GM12878 (cell line): ENCODE results near the gene TRAIP. TPM values are rescaled to one million over a fixed set of nuclear protein-coding genes. Genes with fewer than 3 reads are reported as not detected.

Experiments used
- ATAC-seq: fragments of 200-7000 bp; cut with Tn5 transposase; 3 replicates; pipeline ENCODE4 v1.9.1; 2020; ENCODE audit warnings: mild to moderate bottlenecking, moderate library complexity
- BruUV-seq: library from RNA; stranded (reverse); fragments of 400-500 nt; replicated peaks from 2 replicates; lab custom pipeline; 2021; lab: Mats Ljungman, UMichigan
- CTCF ChIA-PET: fragments of 300-600 bp; sonication (Branson Sonifier 250); formaldehyde crosslinking; extraction: SDS; loops from one replicate; lab custom pipeline; 2021; ENCODE audit warnings: inconsistent platforms; lab: Yijun Ruan, JAX
- POLR2A ChIA-PET: fragments of 350-600 bp; formaldehyde crosslinking; extraction: SDS; loops from one replicate; lab custom pipeline; 2021; ENCODE audit warnings: inconsistent platforms; lab: Charles Lee
- RAD21 ChIA-PET: fragments of 300-600 bp; sonication (Branson Sonifier 250); formaldehyde crosslinking; loops from one replicate; lab custom pipeline; 2023; ENCODE audit warnings: antibody characterized with exemption; ENCODE audit not compliant: unreplicated experiment; lab: Charles Lee
- SMC1A ChIA-PET: fragments of 300-600 bp; sonication (Branson Sonifier 250); formaldehyde crosslinking; loops from one replicate; lab custom pipeline; 2023; ENCODE audit not compliant: unreplicated experiment, uncharacterized antibody; lab: Charles Lee
- DNase-seq: peaks from one replicate; pipeline ENCODE4 v3.0.0-alpha.2; 2011; ENCODE audit warnings: low read depth, low spot score
- FAIRE-seq: peaks from 3 replicates; lab custom pipeline; 2011; peaks lifted over from hg19 to GRCh38; lab: Jason Lieb, UNC
- H2AFZ ChIP-seq: 2 replicates; pipeline ENCODE4 v1.6.0; 2011; ENCODE audit warnings: low read depth, low read length, control low read depth; ENCODE audit not compliant: control insufficient read depth
- H3K27ac ChIP-seq: 2 replicates; pipeline ENCODE4 v1.5.1; 2011; ENCODE audit warnings: control low read depth; ENCODE audit not compliant: control insufficient read depth, insufficient read depth
- H3K27me3 ChIP-seq, 2 experiments: replicated peaks in 1 of 2; 2 replicates each; pipeline versions ENCODE4 v1.6.0 to v1.6.1; 2011; ENCODE audit warnings: low read length in 1 of 2; ENCODE audit not compliant: control insufficient read depth in 2 of 2, insufficient read depth in 2 of 2
- H3K36me3 ChIP-seq, 2 experiments: 2 replicates each; pipeline ENCODE4 v1.5.1; 2011; ENCODE audit warnings: low read length in 1 of 2; ENCODE audit not compliant: control insufficient read depth in 2 of 2, insufficient read depth in 2 of 2
- H3K4me1 ChIP-seq: 2 replicates; pipeline ENCODE4 v1.6.1; 2011; ENCODE audit warnings: mild to moderate bottlenecking, low read length, moderate library complexity, mixed read lengths; ENCODE audit not compliant: control insufficient read depth, insufficient read depth
- H3K4me2 ChIP-seq: 2 replicates; pipeline ENCODE4 v1.6.0; 2011; ENCODE audit warnings: control low read depth; ENCODE audit not compliant: control insufficient read depth, insufficient read depth
- H3K4me3 ChIP-seq: fragments of 200-600 bp; sonication (generic); 2 replicates; pipeline ENCODE4 v1.5.1; 2016
- H3K79me2 ChIP-seq: 2 replicates; pipeline ENCODE4 v1.6.0; 2011; ENCODE audit warnings: low read length; ENCODE audit not compliant: control insufficient read depth, insufficient read depth
- H3K9ac ChIP-seq: 2 replicates; pipeline ENCODE4 v1.8.0; 2011; ENCODE audit warnings: low read length, control low read depth, mixed read lengths; ENCODE audit not compliant: control insufficient read depth, insufficient read depth
- H3K9me3 ChIP-seq: replicated peaks from 3 replicates; pipeline ENCODE4 v1.5.1; 2011; ENCODE audit warnings: mild to moderate bottlenecking, low read length; ENCODE audit not compliant: control insufficient read depth, insufficient read depth
- H4K20me1 ChIP-seq: 2 replicates; pipeline ENCODE4 v1.6.0; 2011; ENCODE audit not compliant: control insufficient read depth, insufficient read depth
- IKZF2 ChIP-seq, 2 experiments: fragments of 450-650 bp; IDR thresholded peaks; 2 replicates each; pipeline ENCODE4 v1.6.1; 2017; ENCODE audit warnings: mild to moderate bottlenecking in 2 of 2, moderate library complexity in 2 of 2
- JUNB ChIP-seq: IDR thresholded peaks from 2 replicates; pipeline ENCODE4 v1.6.1; 2016; ENCODE audit warnings: antibody characterized with exemption, mild to moderate bottlenecking
- JUND ChIP-seq: IDR thresholded peaks from 2 replicates; pipeline ENCODE4 v1.6.1; 2012; ENCODE audit warnings: low read depth, mild to moderate bottlenecking, low read length, improper control_type of control experiment, moderate library complexity
- MTA2 ChIP-seq: fragments of 450-650 bp; IDR thresholded peaks from 2 replicates; pipeline ENCODE4 v1.6.1; 2016; ENCODE audit warnings: low read depth, mild to moderate bottlenecking, moderate library complexity
- NFYB ChIP-seq: IDR thresholded peaks from 2 replicates; pipeline ENCODE4 v1.6.1; 2011; ENCODE audit warnings: low read depth, mild to moderate bottlenecking, low read length, improper control_type of control experiment, moderate library complexity; ENCODE audit not compliant: insufficient read depth
- RAD21 ChIP-seq: IDR thresholded peaks from 2 replicates; pipeline ENCODE4 v1.6.1; 2011; ENCODE audit warnings: mild to moderate bottlenecking, low read depth, low read length, moderate library complexity; ENCODE audit not compliant: insufficient read depth
- RB1 ChIP-seq: fragments of 450-650 bp; formaldehyde crosslinking; IDR thresholded peaks from 2 replicates; pipeline ENCODE4 v1.6.1; 2017; ENCODE audit warnings: mild to moderate bottlenecking, borderline replicate concordance
- TAF1 ChIP-seq: IDR thresholded peaks from 2 replicates; pipeline ENCODE4 v1.6.1; 2011; ENCODE audit warnings: mild to moderate bottlenecking, low read depth, low read length, borderline replicate concordance
- TARDBP ChIP-seq: IDR thresholded peaks from 2 replicates; pipeline ENCODE4 v1.6.1; 2016; ENCODE audit warnings: borderline replicate concordance
- TBL1XR1 ChIP-seq: IDR thresholded peaks from 2 replicates; pipeline ENCODE4 v1.6.1; 2012; ENCODE audit warnings: low read depth, low read length, improper control_type of control experiment
- TCF3 ChIP-seq: IDR thresholded peaks from 2 replicates; pipeline ENCODE4 v1.6.1; 2012; ENCODE audit warnings: low read depth, mild to moderate bottlenecking, low read length, borderline replicate concordance; ENCODE audit not compliant: insufficient read depth
- WGBS: methylation state at CpG from one replicate; pipeline ENCODE4 v1.1.6; 2016; ENCODE audit warnings: low lambda C conversion rate; ENCODE audit not compliant: insufficient replicate concordance, insufficient coverage; ENCODE audit errors: missing lambda C conversion rate; 5-methylcytosine and 5-hydroxymethylcytosine counted together
- in situ Hi-C: fragments of 300-500 bp; cut with MboI; formaldehyde crosslinking; loops from 9 replicates; pipeline ENCODE4 v1.14.3; 2018; ENCODE audit warnings: mixed read lengths
- intact Hi-C: fragments of 100-400 bp; cut with micrococcal nuclease; formaldehyde crosslinking; loops from one replicate; pipeline ENCODE4 v1.14.2; 2022; ENCODE audit not compliant: unreplicated experiment
- polyA plus RNA-seq, 11 experiments: library from polyadenylated mRNA; depleted of rRNA in 4 of 11; unstranded in 6 of 11; stranded (reverse) in 5 of 11; fragments of >200 nt; fragmentation: Nextera tagmentation in 4 of 11; fragmentation: Illumina TruSeq in 1 of 11; extraction: Ambion mirVana in 4 of 11; extraction: Trizol in 1 of 11; gene quantifications; 1 replicate in 1 of 11; 2 replicates in 10 of 11; pipeline versions ENCODE4 v1.2.1 to v1.2.3, GENCODE V29; 2011 to 2016; ENCODE audit warnings: inconsistent platforms in 2 of 11, missing spikeins in 2 of 11, low read depth in 1 of 11
- total RNA-seq, 4 experiments: library from RNA; depleted of rRNA in 3 of 4; stranded (reverse); fragments of >200 nt in 3 of 4; fragmentation: Illumina TruSeq in 1 of 4; extraction: Trizol in 1 of 4; gene quantifications; 2 replicates each; pipeline versions ENCODE4 v1.2.1 to v1.2.3, GENCODE V29; 2013 to 2021
- TF ChIP-seq, protein P1 (sequence below): IDR thresholded peaks from 2 replicates; pipeline ENCODE4 v1.6.1; 2012; ENCODE audit warnings: improper control_type of control experiment, low read depth, low read length; ENCODE audit not compliant: insufficient replicate concordance
- TF ChIP-seq, protein P2 (sequence below): fragments of 450-650 bp; IDR thresholded peaks from 2 replicates; pipeline ENCODE4 v1.6.1; 2017; ENCODE audit warnings: mild to moderate bottlenecking, low read depth, inconsistent platforms; ENCODE audit not compliant: poor library complexity, severe bottlenecking
- TF ChIP-seq, protein P3 (sequence below): IDR thresholded peaks from 2 replicates; pipeline ENCODE4 v1.6.1; 2011; ENCODE audit warnings: borderline replicate concordance, low read depth, mild to moderate bottlenecking, moderate library complexity, low read length; ENCODE audit not compliant: insufficient read depth, poor library complexity, severe bottlenecking

Gene TRAIP
- total and polyA plus RNA-seq, 10 of the 15 experiments (the other 5 are each of a cell fraction or from before 2014, with no cell fraction given): 15.9 to 37.0 (median 23.1) TPM

DNA sequence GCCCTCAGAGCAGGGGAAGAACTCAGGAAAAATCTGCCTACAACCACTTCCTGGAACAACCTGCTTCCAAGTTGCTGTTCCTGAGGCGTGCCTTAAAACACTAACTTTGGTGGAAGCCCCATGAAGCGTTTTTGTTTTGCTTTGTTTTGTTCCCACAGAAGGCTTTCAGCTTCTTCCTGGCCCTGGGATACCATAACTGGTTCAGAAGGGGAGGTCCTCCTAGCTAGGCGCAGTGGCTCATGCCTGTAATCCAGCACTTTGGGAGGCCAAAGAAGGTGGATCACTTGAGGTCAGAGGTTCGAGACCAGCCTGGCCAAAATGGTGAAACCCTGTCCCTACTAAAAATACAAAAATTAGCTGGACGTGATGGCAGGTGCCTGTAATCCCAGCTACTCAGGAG lies 68.8 kb downstream of the TRAIP start:
- no peak overlapping the region for H3K4me3 ChIP-seq
- peaks cover 9% of the 10 kb centered on the region for H3K4me1 ChIP-seq
- TF ChIP-seq MTA2: no peak
- TF ChIP-seq TBL1XR1: no peak
- TF ChIP-seq, protein P1, sequence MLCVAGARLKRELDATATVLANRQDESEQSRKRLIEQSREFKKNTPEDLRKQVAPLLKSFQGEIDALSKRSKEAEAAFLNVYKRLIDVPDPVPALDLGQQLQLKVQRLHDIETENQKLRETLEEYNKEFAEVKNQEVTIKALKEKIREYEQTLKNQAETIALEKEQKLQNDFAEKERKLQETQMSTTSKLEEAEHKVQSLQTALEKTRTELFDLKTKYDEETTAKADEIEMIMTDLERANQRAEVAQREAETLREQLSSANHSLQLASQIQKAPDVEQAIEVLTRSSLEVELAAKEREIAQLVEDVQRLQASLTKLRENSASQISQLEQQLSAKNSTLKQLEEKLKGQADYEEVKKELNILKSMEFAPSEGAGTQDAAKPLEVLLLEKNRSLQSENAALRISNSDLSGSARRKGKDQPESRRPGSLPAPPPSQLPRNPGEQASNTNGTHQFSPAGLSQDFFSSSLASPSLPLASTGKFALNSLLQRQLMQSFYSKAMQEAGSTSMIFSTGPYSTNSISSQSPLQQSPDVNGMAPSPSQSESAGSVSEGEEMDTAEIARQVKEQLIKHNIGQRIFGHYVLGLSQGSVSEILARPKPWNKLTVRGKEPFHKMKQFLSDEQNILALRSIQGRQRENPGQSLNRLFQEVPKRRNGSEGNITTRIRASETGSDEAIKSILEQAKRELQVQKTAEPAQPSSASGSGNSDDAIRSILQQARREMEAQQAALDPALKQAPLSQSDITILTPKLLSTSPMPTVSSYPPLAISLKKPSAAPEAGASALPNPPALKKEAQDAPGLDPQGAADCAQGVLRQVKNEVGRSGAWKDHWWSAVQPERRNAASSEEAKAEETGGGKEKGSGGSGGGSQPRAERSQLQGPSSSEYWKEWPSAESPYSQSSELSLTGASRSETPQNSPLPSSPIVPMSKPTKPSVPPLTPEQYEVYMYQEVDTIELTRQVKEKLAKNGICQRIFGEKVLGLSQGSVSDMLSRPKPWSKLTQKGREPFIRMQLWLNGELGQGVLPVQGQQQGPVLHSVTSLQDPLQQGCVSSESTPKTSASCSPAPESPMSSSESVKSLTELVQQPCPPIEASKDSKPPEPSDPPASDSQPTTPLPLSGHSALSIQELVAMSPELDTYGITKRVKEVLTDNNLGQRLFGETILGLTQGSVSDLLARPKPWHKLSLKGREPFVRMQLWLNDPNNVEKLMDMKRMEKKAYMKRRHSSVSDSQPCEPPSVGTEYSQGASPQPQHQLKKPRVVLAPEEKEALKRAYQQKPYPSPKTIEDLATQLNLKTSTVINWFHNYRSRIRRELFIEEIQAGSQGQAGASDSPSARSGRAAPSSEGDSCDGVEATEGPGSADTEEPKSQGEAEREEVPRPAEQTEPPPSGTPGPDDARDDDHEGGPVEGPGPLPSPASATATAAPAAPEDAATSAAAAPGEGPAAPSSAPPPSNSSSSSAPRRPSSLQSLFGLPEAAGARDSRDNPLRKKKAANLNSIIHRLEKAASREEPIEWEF: no peak
- TF ChIP-seq TCF3: no peak
- TF ChIP-seq TARDBP: no peak
- TF ChIP-seq TAF1: no peak
- no peak for TF ChIP-seq RAD21
- TF ChIP-seq NFYB: no peak
- TF ChIP-seq IKZF2 (IDR thresholded peaks at IDR 0.05): no peak
- no peak for TF ChIP-seq JUNB
- no peak for TF ChIP-seq RB1
- TF ChIP-seq, protein P2, sequence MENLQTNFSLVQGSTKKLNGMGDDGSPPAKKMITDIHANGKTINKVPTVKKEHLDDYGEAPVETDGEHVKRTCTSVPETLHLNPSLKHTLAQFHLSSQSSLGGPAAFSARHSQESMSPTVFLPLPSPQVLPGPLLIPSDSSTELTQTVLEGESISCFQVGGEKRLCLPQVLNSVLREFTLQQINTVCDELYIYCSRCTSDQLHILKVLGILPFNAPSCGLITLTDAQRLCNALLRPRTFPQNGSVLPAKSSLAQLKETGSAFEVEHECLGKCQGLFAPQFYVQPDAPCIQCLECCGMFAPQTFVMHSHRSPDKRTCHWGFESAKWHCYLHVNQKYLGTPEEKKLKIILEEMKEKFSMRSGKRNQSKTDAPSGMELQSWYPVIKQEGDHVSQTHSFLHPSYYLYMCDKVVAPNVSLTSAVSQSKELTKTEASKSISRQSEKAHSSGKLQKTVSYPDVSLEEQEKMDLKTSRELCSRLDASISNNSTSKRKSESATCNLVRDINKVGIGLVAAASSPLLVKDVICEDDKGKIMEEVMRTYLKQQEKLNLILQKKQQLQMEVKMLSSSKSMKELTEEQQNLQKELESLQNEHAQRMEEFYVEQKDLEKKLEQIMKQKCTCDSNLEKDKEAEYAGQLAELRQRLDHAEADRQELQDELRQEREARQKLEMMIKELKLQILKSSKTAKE: no peak
- TF ChIP-seq, protein P3, sequence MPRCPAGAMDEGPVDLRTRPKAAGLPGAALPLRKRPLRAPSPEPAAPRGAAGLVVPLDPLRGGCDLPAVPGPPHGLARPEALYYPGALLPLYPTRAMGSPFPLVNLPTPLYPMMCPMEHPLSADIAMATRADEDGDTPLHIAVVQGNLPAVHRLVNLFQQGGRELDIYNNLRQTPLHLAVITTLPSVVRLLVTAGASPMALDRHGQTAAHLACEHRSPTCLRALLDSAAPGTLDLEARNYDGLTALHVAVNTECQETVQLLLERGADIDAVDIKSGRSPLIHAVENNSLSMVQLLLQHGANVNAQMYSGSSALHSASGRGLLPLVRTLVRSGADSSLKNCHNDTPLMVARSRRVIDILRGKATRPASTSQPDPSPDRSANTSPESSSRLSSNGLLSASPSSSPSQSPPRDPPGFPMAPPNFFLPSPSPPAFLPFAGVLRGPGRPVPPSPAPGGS: no peak
- no peak for TF ChIP-seq JUND

More for the DNA sequence above, 68.8 kb downstream of the TRAIP start:
- no peak overlapping the region; the same call in 1 of the 2 replicates for H2AFZ ChIP-seq
- ChIA-PET POLR2A (interaction anchor here (1.0 to 3.0 kb wide), 5 partner anchors 16 to 114 kb away, joined by 3 to 15 read pairs (median 3); partner anchors contain the start of genes INKA1, TRAIP and UBA7), SMC1A (interaction anchor here (1.2 kb wide), 1 partner anchor 118 kb away, joined by 3 read pairs; no protein-coding TSS in a partner anchor), CTCF (interaction anchor here (0.6 to 2.0 kb wide), 7 partner anchors 8 to 142 kb away, joined by 3 to 9 read pairs (median 4); partner anchors contain the start of genes MON1A and UBA7), RAD21 (interaction anchor here (0.5 to 2.5 kb wide), 4 partner anchors 16 to 962 kb away, joined by 3 to 14 read pairs (median 4); partner anchors contain the start of gene INKA1)
- no peak overlapping the region for H3K4me2 ChIP-seq
- WGBS: 74% methylated on average over 5 of the region's 5 CpGs
- DNase-seq (no peak), FAIRE-seq (no peak), ATAC-seq (no peak)
- in situ Hi-C loops (no loop called here), intact Hi-C loops (loop anchor here (5.0 kb wide), 1 partner anchor 65 kb away; the partner anchor contains the start of gene GMPPB)
- no peak overlapping the region for H3K9ac ChIP-seq
- BruUV-seq: no TSS peak
- no peaks in the 10 kb centered on the region for H3K36me3 ChIP-seq
- no peak overlapping the region for H3K27ac ChIP-seq
- H4K20me1 ChIP-seq: no peaks in the 10 kb centered on the region
- no peaks in the 10 kb centered on the region for H3K27me3 ChIP-seq
- no peaks in the 10 kb centered on the region for H3K9me3 ChIP-seq
- H3K79me2 ChIP-seq: peaks cover 22% of the 10 kb centered on the region
